CD14-positive monocyte (primary cell): ENCODE results near the gene IKBIP. TPM values are rescaled to one million over a fixed set of nuclear protein-coding genes. Genes with fewer than 3 reads are reported as not detected.

ENCODE experiments used
- DNase-seq, 3 donors: peaks; one replicate each; pipeline ENCODE4 v3.0.0-alpha.2; 2011 to 2022
- H2AFZ ChIP-seq: 2 replicates; pipeline ENCODE4 v1.6.0; 2012; ENCODE audit warnings: mild to moderate bottlenecking, low read depth, low read length, inconsistent platforms; ENCODE audit not compliant: insufficient read depth, poor library complexity, severe bottlenecking
- H3K27ac ChIP-seq, 2 donors: 1 replicate in 1 of 2; 2 replicates in 1 of 2; pipeline ENCODE4 v1.5.1; 2012 to 2013; ENCODE audit warnings: low read length in 2 of 2, control low read depth in 1 of 2, inconsistent platforms in 1 of 2, low read depth in 1 of 2, mild to moderate bottlenecking in 1 of 2
- H3K27me3 ChIP-seq, 2 donors: one replicate each; pipeline versions ENCODE4 v1.6.0 to v1.6.1; 2011 to 2013; ENCODE audit warnings: low read length in 2 of 2; ENCODE audit not compliant: control insufficient read depth in 2 of 2, insufficient read depth in 2 of 2
- H3K36me3 ChIP-seq, 2 donors: replicated peaks in 1 of 2; 1 replicate in 1 of 2; 2 replicates in 1 of 2; pipeline versions ENCODE4 v1.5.1 to v1.6.1; 2012 to 2013; ENCODE audit warnings: low read length in 2 of 2, control low read depth in 1 of 2, inconsistent platforms in 1 of 2, mild to moderate bottlenecking in 1 of 2; ENCODE audit not compliant: insufficient read depth in 2 of 2, control insufficient read depth in 1 of 2
- H3K4me1 ChIP-seq, 2 donors: 1 replicate in 1 of 2; 2 replicates in 1 of 2; pipeline versions ENCODE4 v1.5.1 to v1.6.1; 2012 to 2013; ENCODE audit warnings: low read length in 2 of 2, control low read depth in 1 of 2, inconsistent platforms in 1 of 2, mild to moderate bottlenecking in 1 of 2, moderate library complexity in 1 of 2; ENCODE audit not compliant: insufficient read depth in 2 of 2, control insufficient read depth in 1 of 2
- H3K4me2 ChIP-seq: replicated peaks from 2 replicates; pipeline ENCODE3; 2012; ENCODE audit warnings: low read length, moderate library complexity, mild to moderate bottlenecking; ENCODE audit not compliant: poor library complexity, severe bottlenecking; ENCODE audit errors: extremely low read depth
- H3K4me3 ChIP-seq, 3 experiments: fragments of 200-600 bp in 1 of 3; sonication (generic) in 1 of 3; replicated peaks in 1 of 3; 1 replicate in 2 of 3; 2 replicates in 1 of 3; pipeline ENCODE4 v1.5.1; 2011 to 2013; ENCODE audit warnings: low read length in 3 of 3, mild to moderate bottlenecking in 3 of 3, control low read depth in 2 of 3, low read depth in 2 of 3, inconsistent platforms in 1 of 3, moderate library complexity in 1 of 3
- H3K79me2 ChIP-seq: 2 replicates; pipeline ENCODE4 v1.6.0; 2012; ENCODE audit warnings: mild to moderate bottlenecking, control low read depth, inconsistent platforms, low read length, moderate library complexity; ENCODE audit not compliant: insufficient read depth
- H3K9ac ChIP-seq: 2 replicates; pipeline ENCODE4 v1.6.0; 2017; ENCODE audit warnings: low read length, mild to moderate bottlenecking; ENCODE audit not compliant: insufficient read depth, poor library complexity, severe bottlenecking
- H3K9me3 ChIP-seq, 2 donors: replicated peaks in 1 of 2; 1 replicate in 1 of 2; 2 replicates in 1 of 2; pipeline versions ENCODE4 v1.5.1 to v1.6.1; 2012 to 2013; ENCODE audit warnings: low read length in 2 of 2, control low read depth in 1 of 2; ENCODE audit not compliant: control insufficient read depth in 1 of 2, insufficient read depth in 1 of 2
- H4K20me1 ChIP-seq: 2 replicates; pipeline ENCODE4 v1.6.0; 2012; ENCODE audit warnings: mild to moderate bottlenecking, low read length, control low read depth, moderate library complexity; ENCODE audit not compliant: insufficient read depth
- H3K27ac Mint-ChIP-seq, 7 donors: one replicate each; pipeline ENCODE4 v1.8.0; 2020; ENCODE audit warnings: mild to moderate bottlenecking in 7 of 7, mixed read lengths in 7 of 7, moderate library complexity in 6 of 7, inconsistent platforms in 2 of 7
- H3K27me3 Mint-ChIP-seq, 3 donors: one replicate each; pipeline ENCODE4 v1.8.0; 2021 to 2022; ENCODE audit warnings: low read depth in 3 of 3, mild to moderate bottlenecking in 3 of 3, mixed read lengths in 3 of 3, moderate library complexity in 3 of 3, inconsistent platforms in 1 of 3
- H3K36me3 Mint-ChIP-seq, 2 donors: one replicate each; pipeline ENCODE4 v1.8.0; 2020; ENCODE audit warnings: mixed read lengths in 2 of 2, inconsistent platforms in 1 of 2, mild to moderate bottlenecking in 1 of 2
- H3K4me1 Mint-ChIP-seq: one replicate; pipeline ENCODE4 v1.8.0; 2020; ENCODE audit warnings: mild to moderate bottlenecking, mixed read lengths
- H3K4me3 Mint-ChIP-seq, 2 donors: one replicate each; pipeline ENCODE4 v1.8.0; 2020; ENCODE audit warnings: mild to moderate bottlenecking in 2 of 2, mixed read lengths in 2 of 2, moderate library complexity in 1 of 2
- H3K9me3 Mint-ChIP-seq, 7 donors: one replicate each; pipeline ENCODE4 v1.8.0; 2020 to 2022; ENCODE audit warnings: mixed read lengths in 7 of 7, mild to moderate bottlenecking in 6 of 7, moderate library complexity in 6 of 7, inconsistent platforms in 2 of 7
- CTCF ChIP-seq: fragments of 200-600 bp; IDR thresholded peaks from one replicate; pipeline ENCODE4 v1.8.0; 2022; ENCODE audit warnings: antibody characterized with exemption, mild to moderate bottlenecking
- WGBS: methylation state at CpG from one replicate; pipeline ENCODE4 v1.1.5; 2013; ENCODE audit warnings: missing lambda C conversion rate; ENCODE audit not compliant: insufficient coverage; 5-methylcytosine and 5-hydroxymethylcytosine counted together
- intact Hi-C, 2 donors: fragments of 100-400 bp; cut with micrococcal nuclease; formaldehyde crosslinking; loops; one replicate each; pipeline versions ENCODE4 v1.15.0 to v1.15.1; 2023
- polyA plus RNA-seq, 3 donors: library from polyadenylated mRNA; depleted of rRNA in 1 of 3; unstranded in 2 of 3; stranded (reverse) in 1 of 3; fragments of 300-500 nt in 2 of 3; fragments of >200 nt in 1 of 3; fragmentation: Illumina TruSeq in 2 of 3; gene quantifications; 1 replicate in 2 of 3; 2 replicates in 1 of 3; pipeline ENCODE4 v1.2.3, GENCODE V29; 2012 to 2021

The IKBIP gene
- polyA plus RNA-seq, 3 donors: 4.6 to 22.1 (median 18.4) TPM

- peak; percentile 32 to 68 (median 48) for DNase-seq
- H4K20me1 ChIP-seq: peaks cover 89% of the 10 kb centered on the region
- WGBS: no CpG with 5 or more reads among the region's 1 CpG
Observed at GRCh38 chr12:98653866-98654493, 9.4 kb upstream of the IKBIP start.

DNA sequence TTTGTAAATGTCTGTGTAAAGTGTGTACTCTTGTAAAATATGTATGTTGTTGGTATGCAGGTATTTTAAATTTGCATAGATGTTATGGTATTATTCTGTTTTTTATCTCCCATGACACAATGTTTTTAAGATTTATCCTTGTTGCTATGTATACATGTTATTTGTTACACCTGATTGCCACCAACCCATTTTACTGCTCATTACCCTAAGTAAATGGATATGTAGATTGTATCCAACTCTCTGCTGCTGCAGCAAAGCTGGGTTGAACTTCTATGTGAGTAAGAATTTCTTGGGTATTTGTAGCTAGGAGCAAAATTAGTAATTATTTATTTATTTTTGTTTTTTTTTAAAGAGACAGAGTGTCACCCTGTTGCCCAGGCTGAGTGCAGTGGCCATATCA lies 6.7 kb upstream of the IKBIP start:
- Histone ChIP-seq H4K20me1 (peaks cover 89% of the 10 kb centered on the region), H3K4me1 (peaks cover 18 to 20% of the 10 kb centered on the region in 2 donors), H3K4me3 (no peak overlapping the region), H3K36me3 (peaks cover 58 to 75% of the 10 kb centered on the region in 2 donors), H3K9me3 (no peaks in the 10 kb centered on the region), H2AFZ (no peak overlapping the region), H3K27me3 (no peaks in the 10 kb centered on the region), H3K79me2 (peaks cover 91% of the 10 kb centered on the region), H3K9ac (no peak overlapping the region), H3K4me2 (no peak overlapping the region), H3K27ac (no peak overlapping the region)
- peaks cover 31% of the 10 kb centered on the region for H3K4me1 Mint-ChIP-seq
- H3K4me3 Mint-ChIP-seq: no peak overlapping the region
- no peak for DNase-seq
- intact Hi-C loops: loop anchor here (5.0 to 10.0 kb wide), 2 partner anchors 84 to 117 kb away; no protein-coding TSS in a partner anchor
- TF ChIP-seq CTCF: no peak
- H3K36me3 Mint-ChIP-seq: peaks cover 48 to 66% of the 10 kb centered on the region in 2 donors
- H3K9me3 Mint-ChIP-seq: no peaks in the 10 kb centered on the region
- no peak overlapping the region for H3K27ac Mint-ChIP-seq
- no peaks in the 10 kb centered on the region for H3K27me3 Mint-ChIP-seq

More at GRCh38 chr12:98653866-98654493, 9.4 kb upstream of the IKBIP start:
- Histone ChIP-seq H3K9me3 (no peaks in the 10 kb centered on the region), H3K27ac (no peak overlapping the region), H3K36me3 (peaks cover 76 to 85% of the 10 kb centered on the region in 2 donors), H3K79me2 (peaks cover 91% of the 10 kb centered on the region), H3K27me3 (no peaks in the 10 kb centered on the region), H3K4me2 (no peak overlapping the region), H3K4me3 (no peak overlapping the region), H3K9ac (no peak overlapping the region), H2AFZ (no peak overlapping the region), H3K4me1 (no peaks in the 10 kb centered on the region)
- intact Hi-C loops: loop anchor here (5.0 to 10.0 kb wide), 2 partner anchors 87 to 119 kb away; no protein-coding TSS in a partner anchor
- H3K4me3 Mint-ChIP-seq: no peak overlapping the region
- H3K36me3 Mint-ChIP-seq: peaks cover 58 to 78% of the 10 kb centered on the region in 2 donors
- H3K27me3 Mint-ChIP-seq: peaks cover 0 to 1% (median 0%) of the 10 kb centered on the region in 3 donors
- peaks cover 12% of the 10 kb centered on the region for H3K4me1 Mint-ChIP-seq
- TF ChIP-seq CTCF: peak; percentile 71
- no peaks in the 10 kb centered on the region for H3K9me3 Mint-ChIP-seq
- peak overlapping the region in 2 of 7 donors; percentile 27 to 75 for H3K27ac Mint-ChIP-seq
